AG04449 (cell line): ENCODE measurements around the gene MBD3L1.

Experiments
- CTCF ChIA-PET: fragments of 350-600 bp; formaldehyde crosslinking; extraction: SDS; loops from one replicate; lab custom pipeline; 2021; ENCODE audit warnings: antibody characterized with exemption; lab: Yijun Ruan, JAX
- POLR2A ChIA-PET: fragments of 400-600, 350-600 bp; formaldehyde crosslinking; extraction: SDS; loops from one replicate; lab custom pipeline; 2020; ENCODE audit warnings: antibody characterized with exemption, inconsistent platforms; lab: Yijun Ruan, JAX
- DNase-seq: peaks from one replicate; pipeline ENCODE4 v3.0.0-alpha.2; 2010; ENCODE audit warnings: low read depth, low spot score
- H3K4me3 ChIP-seq: 2 replicates; pipeline ENCODE4 v1.5.1; 2011; ENCODE audit warnings: low read depth, mild to moderate bottlenecking, control low read depth, low read length
- TF ChIP-seq, protein P1 (sequence below): IDR thresholded peaks from one replicate; pipeline ENCODE4 v1.5.1; 2011; ENCODE audit warnings: mild to moderate bottlenecking, moderate library complexity, low read length, control low read depth, inconsistent platforms; ENCODE audit not compliant: insufficient read depth; ENCODE audit errors: missing control alignments

Gene MBD3L1

DNA sequence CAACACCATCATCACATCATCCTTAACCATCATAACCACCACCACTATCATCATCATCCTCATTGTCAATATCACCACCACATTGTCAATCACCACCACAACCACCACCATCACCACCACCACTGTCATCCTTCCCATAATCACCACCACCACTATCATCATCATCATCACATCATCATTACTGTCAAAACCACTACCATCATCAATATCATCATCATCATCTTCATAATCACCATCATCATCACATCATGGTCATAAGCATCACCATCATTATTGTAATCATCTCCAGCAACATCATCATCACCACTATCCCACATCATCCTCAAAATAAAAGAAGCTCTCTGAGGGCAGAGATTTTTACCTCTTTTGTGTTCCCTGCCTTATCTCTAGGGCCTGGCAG, 52.2 kb downstream of the MBD3L1 start:
- POLR2A ChIA-PET, result no interaction called here
- TF ChIP-seq, protein P1, sequence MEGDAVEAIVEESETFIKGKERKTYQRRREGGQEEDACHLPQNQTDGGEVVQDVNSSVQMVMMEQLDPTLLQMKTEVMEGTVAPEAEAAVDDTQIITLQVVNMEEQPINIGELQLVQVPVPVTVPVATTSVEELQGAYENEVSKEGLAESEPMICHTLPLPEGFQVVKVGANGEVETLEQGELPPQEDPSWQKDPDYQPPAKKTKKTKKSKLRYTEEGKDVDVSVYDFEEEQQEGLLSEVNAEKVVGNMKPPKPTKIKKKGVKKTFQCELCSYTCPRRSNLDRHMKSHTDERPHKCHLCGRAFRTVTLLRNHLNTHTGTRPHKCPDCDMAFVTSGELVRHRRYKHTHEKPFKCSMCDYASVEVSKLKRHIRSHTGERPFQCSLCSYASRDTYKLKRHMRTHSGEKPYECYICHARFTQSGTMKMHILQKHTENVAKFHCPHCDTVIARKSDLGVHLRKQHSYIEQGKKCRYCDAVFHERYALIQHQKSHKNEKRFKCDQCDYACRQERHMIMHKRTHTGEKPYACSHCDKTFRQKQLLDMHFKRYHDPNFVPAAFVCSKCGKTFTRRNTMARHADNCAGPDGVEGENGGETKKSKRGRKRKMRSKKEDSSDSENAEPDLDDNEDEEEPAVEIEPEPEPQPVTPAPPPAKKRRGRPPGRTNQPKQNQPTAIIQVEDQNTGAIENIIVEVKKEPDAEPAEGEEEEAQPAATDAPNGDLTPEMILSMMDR, result no peak
- H3K4me3 ChIP-seq, result no peak overlapping the region
- CTCF ChIA-PET, result no interaction called here
- DNase-seq, result no peak

- H3K4me3 ChIP-seq, result no peak overlapping the region
- CTCF ChIA-PET, result no interaction called here
- POLR2A ChIA-PET, result no interaction called here
- TF ChIP-seq, protein P1, result no peak
- DNase-seq, result no peak
These were observed 55.2 kb downstream of the MBD3L1 start for GRCh38 chr19:8887364-8887763.

DNA sequence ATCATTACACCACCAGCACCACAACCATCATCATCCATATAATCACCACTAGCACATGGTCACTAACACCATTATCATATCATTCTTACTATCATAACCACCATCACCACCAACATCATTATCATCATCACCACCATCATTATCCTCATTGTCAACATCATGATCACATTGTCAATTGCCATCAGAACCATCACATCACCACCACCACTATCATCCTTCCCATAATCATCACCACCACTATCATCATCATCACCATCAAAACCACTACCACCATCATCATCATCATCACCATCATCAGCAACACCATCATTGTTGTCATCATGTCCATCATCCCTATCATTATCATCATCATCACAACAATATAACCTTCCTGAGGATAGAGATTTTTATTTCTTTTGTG, 58.1 kb downstream of the MBD3L1 start:
- POLR2A ChIA-PET, result no interaction called here
- no peak for DNase-seq
- CTCF ChIA-PET, result no interaction called here
- H3K4me3 ChIP-seq, result no peak overlapping the region
- TF ChIP-seq, protein P1, result no peak
